Peyer's patch (tissue), 4 donors: Measurements from ENCODE around the gene KCNJ10. TPM values are rescaled to one million over a fixed set of nuclear protein-coding genes. Genes with fewer than 3 reads are reported as not detected.

Experiments
- DNase-seq, 3 donors: peaks; one replicate each; pipeline ENCODE4 v3.0.0-alpha.2; 2017 to 2019
- H3K27ac ChIP-seq, 4 donors: fragments of 200-600 bp; sonication (generic); one replicate each; pipeline ENCODE4 v1.5.1; 2016 to 2019
- H3K27me3 ChIP-seq, 2 donors: fragments of 200-600 bp; sonication (generic); one replicate each; pipeline ENCODE4 v1.5.1; 2019
- H3K36me3 ChIP-seq, 3 donors: fragments of 200-600 bp; sonication (generic); one replicate each; pipeline ENCODE4 v1.5.1; 2016 to 2019
- H3K4me1 ChIP-seq, 4 donors: fragments of 200-600 bp; sonication (generic); one replicate each; pipeline ENCODE4 v1.5.1; 2016 to 2019
- H3K4me3 ChIP-seq, 4 donors: fragments of 200-600 bp; sonication (generic); 1 replicate in 3 of 4; 2 replicates in 1 of 4; pipeline ENCODE4 v1.5.1; 2016 to 2019; ENCODE audit warnings: mild to moderate bottlenecking in 1 of 4
- H3K9me3 ChIP-seq, 4 donors: fragments of 200-600 bp; sonication (generic); one replicate each; pipeline ENCODE4 v1.5.1; 2016 to 2019; ENCODE audit warnings: mild to moderate bottlenecking in 1 of 4
- CTCF ChIP-seq, 6 experiments: fragments of 450-650 bp in 4 of 6; fragments of 200-600 bp in 2 of 6; sonication (generic) in 1 of 6; IDR thresholded peaks; one replicate each; pipeline ENCODE4 v1.5.1; 2017 to 2019; ENCODE audit warnings: antibody characterized with exemption in 6 of 6, mild to moderate bottlenecking in 3 of 6, moderate library complexity in 1 of 6
- POLR2A ChIP-seq, 2 donors: fragments of 450-650 bp; IDR thresholded peaks; one replicate each; pipeline ENCODE4 v1.5.1; 2017; ENCODE audit warnings: antibody characterized with exemption in 2 of 2, mild to moderate bottlenecking in 2 of 2, moderate library complexity in 2 of 2
- total RNA-seq, 4 donors: library from RNA; depleted of rRNA; stranded (reverse); fragments of >200 nt; gene quantifications; one replicate each; pipeline ENCODE4 v1.1.0, GENCODE V29; 2016

Gene KCNJ10
- total RNA-seq = not detected

- Histone ChIP-seq H3K4me1 (peaks cover 0 to 8% (median 4%) of the 10 kb centered on the region in 4 donors), H3K9me3 (no peaks in the 10 kb centered on the region), H3K27ac (no peak within 1 kb of the TSS), H3K4me3 (peak within 1 kb of the TSS; percentile 42 to 55 (median 53)), H3K27me3 (no peaks in the 10 kb centered on the region), H3K36me3 (no peaks in the 10 kb centered on the region)
- no peak for DNase-seq
- no peak for TF ChIP-seq CTCF (IDR thresholded peaks at IDR 0.05)
- TF ChIP-seq POLR2A (IDR thresholded peaks at IDR 0.05) = no peak
Observed at GRCh38 chr1:160069460-160070231, at the start of gene KCNJ10. TSS of gene KCNJ10 (minus strand) at chr1:160070160. CDS start at chr1:160042532, 27,628 bp downstream.

- Histone ChIP-seq H3K4me3 (no peak overlapping the region), H3K9me3 (no peaks in the 10 kb centered on the region), H3K27me3 (no peaks in the 10 kb centered on the region), H3K27ac (no peak overlapping the region), H3K4me1 (no peaks in the 10 kb centered on the region), H3K36me3 (no peaks in the 10 kb centered on the region)
- TF ChIP-seq CTCF (IDR thresholded peaks at IDR 0.05) = no peak
- TF ChIP-seq POLR2A (IDR thresholded peaks at IDR 0.05) = no peak
- DNase-seq = no peak
Observed at GRCh38 chr1:160118928-160119327, 49.0 kb upstream of the KCNJ10 start.

GRCh38 chr1:160117709-160118183 is 47.8 kb upstream of the KCNJ10 start:
- Histone ChIP-seq H3K4me1 (no peaks in the 10 kb centered on the region), H3K4me3 (peak overlapping the region in 1 of 4 donors; percentile 36), H3K27me3 (no peaks in the 10 kb centered on the region), H3K9me3 (no peaks in the 10 kb centered on the region), H3K27ac (peak overlapping the region in 1 of 4 donors; percentile 51), H3K36me3 (no peaks in the 10 kb centered on the region)
- no peak for TF ChIP-seq POLR2A (IDR thresholded peaks at IDR 0.05)
- no peak for TF ChIP-seq CTCF (IDR thresholded peaks at IDR 0.05)
- no peak for DNase-seq

- H3K4me3 ChIP-seq = peak overlapping the region in 1 of 4 donors; percentile 36
- DNase-seq = no peak
Observed at GRCh38 chr1:160117300-160117699, 47.3 kb upstream of the KCNJ10 start.

More at GRCh38 chr1:160117300-160117699, 47.3 kb upstream of the KCNJ10 start:
- Histone ChIP-seq H3K36me3 (no peaks in the 10 kb centered on the region), H3K4me1 (no peaks in the 10 kb centered on the region), H3K27ac (peak overlapping the region in 1 of 4 donors; percentile 51), H3K27me3 (no peaks in the 10 kb centered on the region), H3K9me3 (no peaks in the 10 kb centered on the region)
- no peak for TF ChIP-seq POLR2A (IDR thresholded peaks at IDR 0.05)
- TF ChIP-seq CTCF (IDR thresholded peaks at IDR 0.05) = no peak
